Right kidney (tissue), 1 donor: ENCODE measurements around the gene SLC39A7.

Experiments used
- DNase-seq: peaks from one replicate; pipeline ENCODE4 v3.0.0-alpha.2; 2016

SLC39A7 gene

GRCh38 chr6:33189164-33189563, 11.5 kb upstream of the SLC39A7 start:
- no peak for DNase-seq

GRCh38 chr6:33189625-33190448, 10.8 kb upstream of the SLC39A7 start:
- DNase-seq = no peak

DNA sequence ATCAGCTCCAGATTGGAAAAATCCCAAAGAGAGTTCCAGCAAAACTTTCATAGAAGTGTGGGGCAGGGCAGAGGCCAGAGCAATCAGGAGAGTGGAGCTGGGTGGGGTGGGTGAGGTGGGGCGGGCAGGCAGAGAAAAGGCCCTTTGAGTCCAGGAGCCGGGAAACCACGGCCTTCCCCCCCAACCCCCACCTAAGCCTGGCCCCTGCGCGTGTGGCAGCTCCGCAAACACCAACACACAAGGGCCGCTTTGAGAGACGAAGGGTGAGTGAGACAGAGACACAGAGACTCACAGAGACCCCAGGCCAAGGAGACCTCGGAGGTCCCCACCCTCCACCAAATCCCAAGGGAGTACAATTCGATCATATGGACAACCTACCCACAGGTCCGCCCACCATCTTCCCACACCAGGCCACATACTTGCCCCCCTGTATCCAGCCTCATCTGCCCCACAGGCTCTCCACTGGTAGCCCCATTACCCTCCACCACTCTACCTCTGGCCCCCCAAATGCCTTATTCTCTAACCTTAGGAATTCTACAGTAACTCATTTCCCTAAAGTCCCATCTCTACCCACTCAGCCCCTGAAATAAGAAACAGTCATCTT, 10.1 kb upstream of the SLC39A7 start:
- DNase-seq = no peak

GRCh38 chr6:33191383-33192104, 9.1 kb upstream of the SLC39A7 start:
- no peak for DNase-seq

DNA sequence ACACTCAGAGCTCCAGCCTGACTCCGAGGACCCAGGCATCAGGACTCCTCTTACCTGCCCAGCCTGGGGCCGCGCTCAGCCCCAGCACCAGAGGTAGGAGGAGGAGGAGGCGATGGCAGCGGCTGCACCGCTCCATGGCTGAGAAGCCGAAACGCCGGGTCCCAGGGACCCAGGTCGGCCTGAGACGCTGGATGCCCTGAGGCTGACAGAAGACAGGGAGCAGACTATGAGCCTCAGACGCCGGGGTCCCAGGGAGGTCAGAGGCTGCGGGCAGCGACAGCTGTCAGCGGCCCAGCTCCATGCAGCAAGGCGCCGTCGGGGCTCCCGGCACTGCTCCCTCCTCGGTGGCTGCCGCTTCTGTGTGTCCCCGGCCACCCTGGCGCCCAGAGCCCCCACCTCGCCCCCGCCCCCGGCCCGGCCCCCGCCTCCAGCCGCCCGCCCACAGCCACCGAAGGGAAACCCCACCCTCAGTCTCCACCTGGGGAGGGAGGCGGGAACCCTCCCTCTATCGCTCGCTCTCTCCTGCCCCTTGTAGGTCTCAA, 8.5 kb upstream of the SLC39A7 start, which contains the start of gene COL11A2:
TSS of gene COL11A2 (minus strand) at position 363 of the 542 bp plus-strand sequence. CDS start at position 136, 227 bp downstream.
- DNase-seq = peak; percentile 51

- DNase-seq = peak; percentile 64
Measured at GRCh38 chr6:33192671-33193602, 7.7 kb upstream of the SLC39A7 start.

GRCh38 chr6:33193619-33194018, 7.0 kb upstream of the SLC39A7 start:
- DNase-seq = no peak

GRCh38 chr6:33194431-33194979, 6.2 kb upstream of the SLC39A7 start:
- DNase-seq = no peak

GRCh38 chr6:33195304-33196165, 5.1 kb upstream of the SLC39A7 start:
- no peak for DNase-seq

- DNase-seq = no peak
Measured at GRCh38 chr6:33197431-33198048, 3.1 kb upstream of the SLC39A7 start.

GRCh38 chr6:33198159-33198852, 2.4 kb upstream of the SLC39A7 start:
- DNase-seq = no peak

DNA sequence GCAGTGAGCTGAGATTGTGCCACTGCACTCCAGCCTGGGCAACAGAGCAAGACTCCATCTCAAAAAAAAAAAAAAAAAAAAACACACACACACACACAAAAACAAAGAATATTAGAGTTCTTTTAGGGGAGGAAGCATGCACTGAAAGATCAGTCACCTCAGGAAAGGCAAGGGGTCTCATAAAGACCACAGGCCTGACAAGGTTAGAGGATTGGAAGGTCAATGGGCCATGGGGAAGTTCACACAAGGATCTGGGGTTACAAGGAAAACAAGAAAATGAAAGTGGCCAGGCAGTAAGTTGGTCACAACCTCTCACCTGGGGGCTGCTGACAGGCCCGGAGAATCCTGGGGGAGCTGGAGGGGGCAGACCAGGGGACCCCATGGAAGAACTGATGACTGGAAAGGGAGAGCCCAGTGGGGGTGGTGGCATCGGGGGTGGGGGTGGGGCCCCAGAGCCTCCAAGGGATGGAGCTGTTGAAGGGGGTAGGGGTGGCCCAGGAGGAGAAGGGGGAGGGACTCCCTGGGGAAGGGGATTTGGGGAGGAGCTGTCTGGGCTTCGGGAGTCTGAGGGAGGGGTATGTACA, 1.7 kb upstream of the SLC39A7 start:
- no peak for DNase-seq

GRCh38 chr6:33199687-33200218, 914 bp upstream of the SLC39A7 start:
- no peak for DNase-seq

DNA sequence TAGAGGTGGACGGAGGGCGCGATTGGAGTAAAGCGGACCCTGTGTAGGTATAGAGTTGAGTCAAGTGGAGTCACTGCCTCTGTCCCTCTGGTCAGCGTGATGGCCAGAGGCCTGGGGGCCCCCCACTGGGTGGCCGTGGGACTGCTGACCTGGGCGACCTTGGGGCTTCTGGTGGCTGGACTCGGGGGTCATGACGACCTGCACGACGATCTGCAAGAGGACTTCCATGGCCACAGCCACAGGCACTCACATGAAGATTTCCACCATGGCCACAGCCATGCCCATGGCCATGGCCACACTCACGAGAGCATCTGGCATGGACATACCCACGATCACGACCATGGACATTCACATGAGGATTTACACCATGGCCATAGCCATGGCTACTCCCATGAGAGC, 479 bp downstream of the SLC39A7 start:
- no peak for DNase-seq

GRCh38 chr6:33201935-33202334, 1.3 kb downstream of the SLC39A7 start:
- no peak for DNase-seq

GRCh38 chr6:33202799-33203198, 2.1 kb downstream of the SLC39A7 start:
- no peak for DNase-seq

DNA sequence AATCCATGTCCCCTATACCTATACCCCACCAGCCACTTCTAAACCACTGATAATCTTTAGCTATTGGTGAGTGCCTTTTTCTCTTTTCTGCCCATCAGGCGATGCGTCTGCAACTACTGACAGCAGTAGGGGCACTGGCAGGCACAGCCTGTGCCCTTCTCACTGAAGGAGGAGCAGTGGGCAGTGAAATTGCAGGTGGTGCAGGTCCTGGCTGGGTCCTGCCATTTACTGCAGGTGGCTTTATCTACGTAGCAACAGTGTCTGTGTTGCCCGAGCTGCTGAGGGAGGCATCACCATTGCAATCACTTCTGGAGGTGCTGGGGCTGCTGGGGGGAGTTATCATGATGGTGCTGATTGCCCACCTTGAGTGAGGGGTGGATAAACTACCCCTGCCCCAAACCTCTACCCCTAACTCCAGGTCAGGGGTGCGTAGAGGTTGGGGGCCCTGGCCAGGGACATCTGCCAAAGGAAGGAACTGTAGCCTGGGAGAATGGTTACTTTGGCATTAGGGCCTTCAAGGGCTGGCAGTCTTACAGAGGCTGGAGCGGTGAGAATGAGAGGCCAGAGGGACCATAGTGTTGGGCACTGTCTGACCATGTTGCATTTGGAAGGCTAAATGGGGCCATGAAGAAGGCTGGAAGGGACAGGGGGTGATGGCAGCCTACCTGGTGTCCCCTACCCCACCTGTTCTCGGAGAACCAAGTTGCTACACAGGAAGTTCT, 2.9 kb downstream of the SLC39A7 start:
- DNase-seq = peak; percentile 16

DNA sequence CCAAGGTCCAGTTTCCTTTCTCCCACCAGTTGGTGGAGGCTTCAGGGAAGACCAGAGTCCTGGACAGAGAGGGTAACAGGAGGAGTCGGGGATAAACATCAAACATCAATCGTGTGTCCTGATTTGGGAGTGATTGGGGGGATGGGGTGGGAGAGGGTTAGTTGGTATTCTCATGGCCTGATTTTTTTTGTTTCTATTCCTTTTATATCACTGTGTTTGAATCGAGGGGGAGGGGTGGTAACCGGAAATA, 3.4 kb downstream of the SLC39A7 start:
- DNase-seq = no peak
